ENCODE measurements around the gene CYP2S1.

DNA sequence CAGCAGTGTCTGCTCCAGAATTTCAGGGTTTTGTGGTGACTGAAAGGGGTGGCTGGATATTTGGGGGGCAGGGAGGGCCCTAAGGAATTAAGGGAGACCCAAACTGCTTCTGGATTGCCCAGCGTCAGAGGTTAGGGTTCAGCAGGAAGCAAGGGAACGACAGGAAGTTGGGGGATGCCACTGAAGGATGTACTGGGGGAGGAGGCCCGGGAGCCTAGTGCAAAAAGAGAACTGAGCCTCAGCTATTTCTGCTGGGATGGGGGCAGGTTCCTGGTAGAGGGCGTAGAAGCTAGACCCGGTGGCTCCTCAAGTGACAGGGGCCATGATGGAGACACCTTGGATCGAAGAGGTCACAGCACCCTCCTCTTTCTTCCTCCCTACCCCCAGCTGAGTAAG is 1.1 kb downstream of the CYP2S1 start:
- TF ChIP-seq, protein P1, sequence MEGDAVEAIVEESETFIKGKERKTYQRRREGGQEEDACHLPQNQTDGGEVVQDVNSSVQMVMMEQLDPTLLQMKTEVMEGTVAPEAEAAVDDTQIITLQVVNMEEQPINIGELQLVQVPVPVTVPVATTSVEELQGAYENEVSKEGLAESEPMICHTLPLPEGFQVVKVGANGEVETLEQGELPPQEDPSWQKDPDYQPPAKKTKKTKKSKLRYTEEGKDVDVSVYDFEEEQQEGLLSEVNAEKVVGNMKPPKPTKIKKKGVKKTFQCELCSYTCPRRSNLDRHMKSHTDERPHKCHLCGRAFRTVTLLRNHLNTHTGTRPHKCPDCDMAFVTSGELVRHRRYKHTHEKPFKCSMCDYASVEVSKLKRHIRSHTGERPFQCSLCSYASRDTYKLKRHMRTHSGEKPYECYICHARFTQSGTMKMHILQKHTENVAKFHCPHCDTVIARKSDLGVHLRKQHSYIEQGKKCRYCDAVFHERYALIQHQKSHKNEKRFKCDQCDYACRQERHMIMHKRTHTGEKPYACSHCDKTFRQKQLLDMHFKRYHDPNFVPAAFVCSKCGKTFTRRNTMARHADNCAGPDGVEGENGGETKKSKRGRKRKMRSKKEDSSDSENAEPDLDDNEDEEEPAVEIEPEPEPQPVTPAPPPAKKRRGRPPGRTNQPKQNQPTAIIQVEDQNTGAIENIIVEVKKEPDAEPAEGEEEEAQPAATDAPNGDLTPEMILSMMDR (IDR thresholded peaks at IDR 0.05 in 8 of 11, conservative IDR thresholded peaks at IDR 0.05 in 3 of 11): no peak
- TF ChIP-seq POLR2A (IDR thresholded peaks at IDR 0.05) (no peak), POLR2AphosphoS5 (IDR thresholded peaks at IDR 0.05) (no peak)
